A204.1 (cell line): Measurements from ENCODE around the gene NPAS4.
"Not testable (repeated sequence)": the region's sequence is repeated elsewhere in the genome, so short reads cannot be mapped to it uniquely, and the experiment has no call there.

Source experiments
- FAIRE-seq: peaks from 2 replicates; lab custom pipeline; 2012; peaks lifted over from hg19 to GRCh38; lab: Jason Lieb, UNC

The NPAS4 gene

GRCh38 chr11:66418168-66418985 is 2.5 kb upstream of the NPAS4 start:
- no peak for FAIRE-seq

GRCh38 chr11:66418986-66419308 is 1.9 kb upstream of the NPAS4 start:
- FAIRE-seq: no peak

GRCh38 chr11:66419825-66420224 is 1.0 kb upstream of the NPAS4 start:
- FAIRE-seq: no peak

- no peak for FAIRE-seq
These were observed 814 bp downstream of the NPAS4 start for GRCh38 chr11:66421492-66422205.

GRCh38 chr11:66426314-66426713 is 5.5 kb downstream of the NPAS4 start:
- no peak for FAIRE-seq

- FAIRE-seq: no peak
These were observed 8.1 kb downstream of the NPAS4 start for GRCh38 chr11:66428933-66429332.

GRCh38 chr11:66429983-66430602 is 9.3 kb downstream of the NPAS4 start:
- FAIRE-seq: no peak

GRCh38 chr11:66431287-66431686 is 10.5 kb downstream of the NPAS4 start:
- FAIRE-seq: not testable (repeated sequence)

- FAIRE-seq: not testable (repeated sequence)
These were observed 11.1 kb downstream of the NPAS4 start for GRCh38 chr11:66431871-66432329.

GRCh38 chr11:66432597-66432996 is 11.8 kb downstream of the NPAS4 start:
- FAIRE-seq: no peak

GRCh38 chr11:66437979-66438503 is 17.2 kb downstream of the NPAS4 start:
- FAIRE-seq: no peak

GRCh38 chr11:66438504-66439466 is 17.9 kb downstream of the NPAS4 start, which contains the start of gene MRPL11:
TSS of gene MRPL11 (minus strand) at chr11:66438848. CDS start at chr11:66438754, 94 bp downstream.
- FAIRE-seq: peak; percentile 94

- FAIRE-seq: not testable (repeated sequence)
These were observed 19.5 kb downstream of the NPAS4 start for GRCh38 chr11:66440101-66440939.

GRCh38 chr11:66440940-66441282 is 20.1 kb downstream of the NPAS4 start:
- not testable (repeated sequence) for FAIRE-seq

- FAIRE-seq: no peak
These were observed 22.8 kb downstream of the NPAS4 start for GRCh38 chr11:66443602-66444001.

GRCh38 chr11:66447012-66447411 is 26.2 kb downstream of the NPAS4 start:
- FAIRE-seq: no peak

GRCh38 chr11:66448523-66448922 is 27.7 kb downstream of the NPAS4 start:
- no peak for FAIRE-seq

- FAIRE-seq: no peak
These were observed 29.7 kb downstream of the NPAS4 start for GRCh38 chr11:66450560-66450959.

- no peak for FAIRE-seq
These were observed 30.8 kb downstream of the NPAS4 start for GRCh38 chr11:66451663-66452062.

GRCh38 chr11:66454247-66454646 is 33.4 kb downstream of the NPAS4 start:
- no peak for FAIRE-seq

GRCh38 chr11:66454828-66455227 is 34.0 kb downstream of the NPAS4 start:
- FAIRE-seq: no peak
